CD4-positive, alpha-beta T cell treated with Interleukin-4 for 4 hours (primary cell): ENCODE results near the gene TBCK.

ENCODE experiments used
- DNase-seq: peaks from one replicate; pipeline ENCODE4 v3.0.0-alpha.2; 2020

The TBCK gene

DNA sequence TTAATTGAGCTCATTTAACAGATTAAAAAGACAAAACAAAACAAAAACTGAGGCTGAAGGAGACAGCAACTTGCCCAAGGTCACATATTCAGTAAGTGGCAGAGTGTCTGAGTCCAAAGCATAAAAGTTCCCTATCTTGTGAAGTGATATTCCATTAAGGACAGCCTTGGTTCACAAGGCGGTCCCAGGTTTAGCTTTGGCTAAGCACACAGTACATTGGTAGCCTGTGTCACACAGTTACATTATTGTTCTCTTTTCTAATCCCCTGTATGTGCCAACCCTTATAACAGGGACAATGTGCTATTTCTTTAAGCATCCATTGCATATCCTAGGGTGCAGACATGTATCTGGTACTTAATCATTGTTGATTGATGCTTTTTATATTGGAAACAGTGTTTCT lies 280.8 kb downstream of the TBCK start:
- no peak for DNase-seq

- no peak for DNase-seq
Measured at GRCh38 chr4:106034751-106035150, 281.3 kb downstream of the TBCK start.

DNA sequence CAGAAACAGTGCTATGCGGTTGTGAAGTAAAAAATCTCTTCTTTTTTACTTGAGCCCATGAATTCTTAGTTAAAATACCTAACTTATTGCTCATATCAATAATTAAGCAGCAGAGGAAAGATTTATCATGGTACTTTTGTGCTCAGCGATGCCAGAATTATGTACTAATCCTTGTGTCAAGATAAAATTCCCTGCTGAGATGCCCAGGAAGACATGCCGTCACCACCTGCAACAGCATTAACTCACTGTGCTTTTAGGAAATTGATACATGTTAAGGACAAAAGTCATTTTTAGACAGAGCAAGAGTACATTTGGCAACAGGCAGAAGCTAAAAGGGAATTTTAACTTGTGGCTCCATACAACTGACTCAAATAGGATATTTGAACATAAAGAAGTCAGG lies 281.8 kb downstream of the TBCK start:
- no peak for DNase-seq

- DNase-seq, result no peak
Measured at GRCh38 chr4:106033469-106033868, 282.5 kb downstream of the TBCK start.

DNA sequence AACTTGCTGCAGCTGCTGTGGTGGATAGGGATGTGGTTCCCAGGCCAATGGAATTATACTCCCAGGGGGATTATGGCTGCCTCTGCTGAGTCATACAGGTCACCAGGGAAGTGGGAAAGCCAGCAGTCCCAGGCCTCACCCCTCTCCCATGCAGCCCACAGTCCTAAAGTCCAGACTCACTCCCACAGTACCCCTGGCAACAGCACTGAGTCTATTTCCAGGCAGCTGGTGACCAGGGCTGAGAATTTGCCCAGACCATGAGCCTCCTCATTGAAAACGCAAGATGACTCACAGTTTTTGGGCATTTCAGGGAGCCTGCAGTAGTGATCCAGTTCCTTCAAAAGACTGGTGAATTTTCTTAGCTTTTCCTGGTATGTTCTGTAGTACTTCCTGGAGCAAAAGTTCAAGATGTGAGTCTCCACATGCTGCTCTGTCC lies 283.1 kb downstream of the TBCK start:
- DNase-seq, result no peak

DNA sequence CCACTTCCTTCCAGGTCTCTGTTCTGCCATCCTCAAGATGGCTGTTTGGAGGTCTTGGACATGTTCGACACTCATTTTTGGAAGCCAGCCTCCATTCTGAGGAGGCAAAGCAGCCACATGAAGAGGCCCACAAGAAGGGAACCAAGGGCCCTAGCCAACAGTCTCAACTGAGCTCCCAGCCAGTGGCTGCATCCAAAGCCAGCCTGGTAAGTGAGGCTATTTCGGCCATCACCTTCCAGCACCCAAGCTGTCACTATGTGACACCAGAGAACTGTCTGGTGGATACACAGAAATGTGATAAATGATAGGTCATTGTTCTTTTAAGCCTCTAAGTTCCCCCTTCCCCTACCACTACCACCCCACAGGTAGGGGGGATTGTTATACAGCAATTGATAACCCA lies 293.6 kb downstream of the TBCK start:
- no peak for DNase-seq

- no peak for DNase-seq
Measured at GRCh38 chr4:106021737-106022410, 294.1 kb downstream of the TBCK start.

- DNase-seq, result no peak
Measured at GRCh38 chr4:106019771-106020170, 296.2 kb downstream of the TBCK start.

DNA sequence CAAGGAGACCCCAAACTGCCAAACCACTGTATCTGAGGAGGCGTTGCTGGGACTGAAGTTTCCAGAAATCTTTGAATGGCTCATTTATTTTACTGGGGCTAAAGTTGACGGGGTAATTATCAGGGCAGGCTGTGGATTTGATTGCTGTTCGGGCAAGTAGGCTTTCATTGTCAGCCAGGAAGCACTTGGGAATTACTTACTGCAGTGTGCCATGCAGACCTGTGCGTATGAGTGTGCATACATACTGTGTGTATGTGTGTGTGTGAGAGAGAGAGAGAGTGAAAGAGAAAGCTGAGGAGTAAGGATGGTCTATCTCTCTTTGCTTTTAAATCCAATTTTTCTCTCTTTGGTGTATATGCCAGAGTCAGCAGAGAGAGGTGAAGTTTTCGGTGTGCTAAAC lies 298.0 kb downstream of the TBCK start:
- no peak for DNase-seq

GRCh38 chr4:106011387-106011786 lies 304.6 kb downstream of the TBCK start:
- DNase-seq, result no peak

GRCh38 chr4:106010761-106011160 lies 305.2 kb downstream of the TBCK start:
- no peak for DNase-seq

DNA sequence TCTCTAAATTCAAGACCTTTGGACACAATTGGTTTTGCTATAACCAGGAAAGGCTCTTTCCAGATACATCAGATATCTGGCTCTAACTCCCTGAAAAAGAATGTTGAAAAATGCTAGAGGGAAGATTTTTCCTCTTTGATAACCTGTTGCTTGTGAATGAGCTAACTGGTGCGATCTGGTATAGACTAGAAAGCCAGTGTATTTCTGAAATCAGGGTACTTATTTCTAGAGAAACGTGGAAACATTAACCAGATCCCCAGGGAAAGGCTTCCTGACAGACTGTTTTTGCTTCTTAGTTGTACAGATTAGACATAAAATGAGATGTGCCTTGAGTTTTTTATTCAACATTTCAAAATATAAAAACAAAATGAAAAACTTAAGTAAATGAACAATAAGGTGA lies 313.0 kb downstream of the TBCK start:
- no peak for DNase-seq

GRCh38 chr4:105998171-105999063 lies 317.6 kb downstream of the TBCK start:
- DNase-seq, result no peak

DNA sequence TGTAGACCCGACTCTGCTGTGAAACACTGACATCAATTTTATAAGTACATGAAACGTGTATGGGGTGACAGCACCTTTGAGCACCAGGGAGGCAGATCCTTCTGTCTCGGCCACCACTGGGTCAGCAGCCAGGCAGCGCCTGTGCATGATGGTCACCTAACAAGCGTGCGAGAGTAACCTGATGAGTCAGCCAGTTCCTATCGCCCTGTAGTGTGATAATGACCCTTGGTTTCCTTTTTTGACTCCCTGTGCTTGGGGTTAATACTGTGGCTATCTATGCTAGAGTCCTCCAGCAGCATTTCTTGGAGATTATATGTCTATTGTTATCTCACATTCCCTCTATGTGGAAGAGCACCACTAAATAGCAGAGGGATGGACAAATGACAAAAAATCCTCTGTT lies 319.2 kb downstream of the TBCK start:
- DNase-seq, result no peak

DNA sequence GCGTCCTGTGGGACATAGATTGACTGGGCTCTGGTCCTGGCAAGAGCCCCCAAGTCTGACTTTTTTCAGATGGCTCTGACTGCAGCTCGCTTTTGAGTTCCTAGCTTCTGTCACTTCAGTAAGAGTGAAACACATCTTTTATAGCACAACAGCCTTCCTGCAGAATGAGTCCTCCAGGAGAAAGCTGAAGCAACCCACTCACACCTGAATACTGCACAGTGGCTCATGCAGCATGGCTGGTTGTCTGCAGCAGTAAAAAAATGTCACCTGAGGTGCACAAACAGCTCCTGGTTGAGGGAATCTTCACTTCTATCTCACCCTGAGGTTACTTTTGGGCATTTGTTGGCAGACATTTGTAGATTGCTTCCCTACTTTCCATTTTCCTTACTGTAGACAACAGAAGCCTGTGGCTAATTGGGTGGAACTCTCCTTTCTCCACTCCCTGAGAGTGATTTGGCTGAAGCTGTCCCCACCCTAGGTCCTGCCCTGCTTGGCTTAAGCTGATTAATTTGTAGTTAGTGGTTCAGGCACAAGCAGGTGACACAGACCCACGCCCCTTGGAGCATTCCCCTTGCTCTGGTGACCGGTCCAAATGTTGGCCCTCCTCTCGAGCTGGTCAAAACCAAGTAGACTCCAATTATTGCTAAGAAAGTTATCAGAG lies 321.0 kb downstream of the TBCK start:
- no peak for DNase-seq

- DNase-seq, result no peak
Measured at GRCh38 chr4:105994061-105994460, 321.9 kb downstream of the TBCK start.

- no peak for DNase-seq
Measured at GRCh38 chr4:105992641-105993305, 323.2 kb downstream of the TBCK start.

DNA sequence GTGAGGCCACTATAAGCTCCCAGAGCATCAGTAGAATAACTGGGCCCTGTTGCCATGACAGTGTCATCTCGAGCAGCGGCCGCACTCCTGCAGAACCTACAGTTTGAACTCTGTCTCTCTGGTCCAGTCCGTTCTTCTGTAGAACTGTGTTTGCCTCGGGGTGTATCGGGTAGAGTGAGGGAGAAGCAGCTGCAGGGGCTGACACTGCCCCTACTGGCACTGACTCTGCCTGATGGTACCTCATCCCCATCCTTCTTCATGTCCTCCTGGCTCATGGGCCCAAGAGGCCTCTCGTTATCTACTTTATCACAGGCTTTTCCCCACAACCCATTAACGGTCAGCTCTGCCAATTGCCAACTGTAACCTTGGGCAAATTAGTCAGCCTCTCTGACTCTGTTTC lies 324.3 kb downstream of the TBCK start:
- no peak for DNase-seq
